Measurements from ENCODE around the gene SEPTIN1. TPM values are rescaled to one million over a fixed set of nuclear protein-coding genes. Genes with fewer than 3 reads are reported as not detected.

The SEPTIN1 gene
- total RNA-seq, 3 donors from 2014 or later (not counting 1 experiment from before 2014, with no cell fraction given) = 196 to 210 (median 205) TPM

DNA sequence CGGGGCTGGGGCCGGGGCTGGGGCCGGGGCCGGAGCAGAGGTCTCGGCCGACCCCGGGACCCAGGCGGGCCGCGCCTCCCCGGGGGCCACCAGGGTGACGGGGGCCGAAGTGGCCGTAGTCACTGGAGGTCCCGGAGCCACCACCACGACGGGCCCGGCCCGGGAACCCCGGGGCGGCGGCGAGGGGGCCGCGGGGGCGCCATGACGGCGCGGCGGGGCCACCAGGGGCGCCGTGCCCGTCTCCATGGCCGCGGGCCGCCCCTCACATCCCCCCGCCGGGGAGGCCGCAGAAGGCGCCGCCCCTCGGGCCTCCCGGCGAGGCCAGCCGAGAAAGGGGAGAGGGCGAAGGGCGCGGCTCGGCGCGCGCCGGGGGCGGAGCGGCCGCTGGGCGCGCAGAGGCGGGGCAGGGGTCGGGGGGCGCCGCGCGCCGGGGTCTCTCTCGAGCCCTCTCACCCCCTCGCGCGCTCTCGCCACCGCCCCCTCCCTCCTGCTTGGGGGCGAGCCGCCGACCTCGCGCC is 12.4 kb downstream of the SEPTIN1 start:
- Mint-ChIP-seq H3K4me1 (peaks cover 55 to 65% of the 10 kb centered on the region in 2 donors), H3K27ac (peak overlapping the region; percentile 91 to 94), H3K4me3 (peak overlapping the region; percentile 93), H3K36me3 (no peaks in the 10 kb centered on the region), H3K27me3 (ENCODE audit: low read depth in 2 of 2) (peaks cover 0 to 3% of the 10 kb centered on the region in 2 donors), H3K9me3 (no peaks in the 10 kb centered on the region)
- TF ChIP-seq CTCF (IDR thresholded peaks at IDR 0.05) = no peak
- H3K27me3 ChIP-seq (ENCODE audit: control insufficient read depth, insufficient read depth, low read length) = no peaks in the 10 kb centered on the region
- peaks cover 8% of the 10 kb centered on the region for H3K36me3 ChIP-seq (ENCODE audit: control insufficient read depth, insufficient read depth, low read length)
- H3K27ac ChIP-seq (ENCODE audit: low read length) = no peak overlapping the region
- H3K4me1 ChIP-seq (ENCODE audit: control insufficient read depth, insufficient read depth, low read length) = peaks cover 35% of the 10 kb centered on the region
- DNase-seq (no peak), ATAC-seq (peak; percentile 1 to 2 (median 2))
- intact Hi-C loops (cut with micrococcal nuclease) = loop anchor here (1.0 to 5.0 kb wide), 6 partner anchors 8 to 563 kb away; partner anchors contain the start of genes CD2BP2, DCTPP1 and MAZ
- H3K9me3 ChIP-seq (ENCODE audit: control insufficient read depth, insufficient read depth, low read length) = no peaks in the 10 kb centered on the region
- WGBS (ENCODE audit: insufficient coverage) = under 1% methylated on average over 76 of the region's 76 CpGs
- peak overlapping the region; percentile 64 for H3K4me3 ChIP-seq (ENCODE audit: low read length)

- H3K9me3 Mint-ChIP-seq = no peaks in the 10 kb centered on the region
- H3K27me3 Mint-ChIP-seq (ENCODE audit: low read depth in 2 of 2) = peaks cover 0 to 3% of the 10 kb centered on the region in 2 donors
- under 1% methylated on average over 45 of the region's 45 CpGs for WGBS (ENCODE audit: insufficient coverage)
- ATAC-seq = no peak
- H3K4me3 Mint-ChIP-seq = peak overlapping the region; percentile 93
- H3K4me3 ChIP-seq (ENCODE audit: low read length) = peak overlapping the region; percentile 64
- H3K27me3 ChIP-seq (ENCODE audit: control insufficient read depth, insufficient read depth, low read length) = no peaks in the 10 kb centered on the region
- peaks cover 35% of the 10 kb centered on the region for H3K4me1 ChIP-seq (ENCODE audit: control insufficient read depth, insufficient read depth, low read length)
- H3K27ac ChIP-seq (ENCODE audit: low read length) = peak overlapping the region; percentile 25
- TF ChIP-seq CTCF (IDR thresholded peaks at IDR 0.05) = no peak
- H3K36me3 ChIP-seq (ENCODE audit: control insufficient read depth, insufficient read depth, low read length) = peaks cover 13% of the 10 kb centered on the region
- peak overlapping the region; percentile 80 to 88 for H3K27ac Mint-ChIP-seq
- intact Hi-C loops (cut with micrococcal nuclease) = no loop called here
- peak in 1 of 2 donors; percentile 46 for DNase-seq
- no peaks in the 10 kb centered on the region for H3K36me3 Mint-ChIP-seq
- no peaks in the 10 kb centered on the region for H3K9me3 ChIP-seq (ENCODE audit: control insufficient read depth, insufficient read depth, low read length)
- H3K4me1 Mint-ChIP-seq = peaks cover 55 to 65% of the 10 kb centered on the region in 2 donors
These were observed 13.0 kb downstream of the SEPTIN1 start for GRCh38 chr16:30369091-30369937.

- Histone ChIP-seq H3K4me3 (ENCODE audit: low read length) (peak overlapping the region; percentile 64), H3K4me1 (ENCODE audit: control insufficient read depth, insufficient read depth, low read length) (peaks cover 35% of the 10 kb centered on the region), H3K9me3 (ENCODE audit: control insufficient read depth, insufficient read depth, low read length) (no peaks in the 10 kb centered on the region), H3K36me3 (ENCODE audit: control insufficient read depth, insufficient read depth, low read length) (peaks cover 13% of the 10 kb centered on the region), H3K27me3 (ENCODE audit: control insufficient read depth, insufficient read depth, low read length) (no peaks in the 10 kb centered on the region), H3K27ac (ENCODE audit: low read length) (peak overlapping the region; percentile 25)
- no peak for TF ChIP-seq CTCF (IDR thresholded peaks at IDR 0.05)
- Mint-ChIP-seq H3K4me1 (peaks cover 55 to 65% of the 10 kb centered on the region in 2 donors), H3K4me3 (peak overlapping the region; percentile 93), H3K27ac (peak overlapping the region; percentile 80 to 88), H3K27me3 (ENCODE audit: low read depth in 2 of 2) (peaks cover 0 to 3% of the 10 kb centered on the region in 2 donors), H3K36me3 (no peaks in the 10 kb centered on the region), H3K9me3 (no peaks in the 10 kb centered on the region)
- intact Hi-C loops (cut with micrococcal nuclease) = no loop called here
- 3% methylated on average over 4 of the region's 4 CpGs for WGBS (ENCODE audit: insufficient coverage)
- ATAC-seq = no peak
- DNase-seq = no peak
These were observed 13.6 kb downstream of the SEPTIN1 start for GRCh38 chr16:30368792-30369090.
